A549 treated with ZK216348 at 1 μM for 4 hours (cell line): ENCODE measurements around the gene CUL4B. TPM values are rescaled to one million over a fixed set of nuclear protein-coding genes. Genes with fewer than 3 reads are reported as not detected.

ENCODE experiments used
- total RNA-seq: library from RNA; stranded (reverse); fragments of 200-300 nt; extraction: Qiagen RNA extraction; gene quantifications from 5 replicates; pipeline ENCODE4 v1.2.3, GENCODE V29; 2022; ENCODE audit warnings: low read depth

Gene CUL4B
- total RNA-seq: 27.5 to 60.0 TPM (median 55.4 TPM) in 5 replicates

GRCh38 chrX:120560842-120561633 lies at the start of gene CUL4B:
Gene CUL4B, minus strand, starts transcription at chrX:120560962. Its CDS starts 324 bp downstream, at chrX:120560638.

GRCh38 chrX:120603707-120604360 lies 43.1 kb upstream of the CUL4B start, which contains the start of gene MCTS1:
Gene MCTS1, plus strand, starts transcription at chrX:120604101. Its CDS starts 136 bp downstream, at chrX:120604237.

Other genes starting within 250 kb of the CUL4B start
- 0.11 to 0.16 TPM (median 0.14 TPM) in 5 replicates for gene TMEM255A, start 249.5 kb downstream of the CUL4B start, total RNA-seq
- gene ATP1B4, start 198.9 kb downstream of the CUL4B start, total RNA-seq: not detected in 5 replicates
- gene LAMP2, start 91.7 kb downstream of the CUL4B start, total RNA-seq: 74.6 to 113 TPM (median 94.3 TPM) in 5 replicates
- 77.2 to 129 TPM (median 90.0 TPM) in 5 replicates for gene MCTS1, start 43.1 kb upstream of the CUL4B start, total RNA-seq
- 27.1 to 45.3 TPM (median 34.9 TPM) in 5 replicates for gene C1GALT1C1, start 69.1 kb upstream of the CUL4B start, total RNA-seq